ENCODE results near the gene DCLRE1B.

DCLRE1B gene

DNA sequence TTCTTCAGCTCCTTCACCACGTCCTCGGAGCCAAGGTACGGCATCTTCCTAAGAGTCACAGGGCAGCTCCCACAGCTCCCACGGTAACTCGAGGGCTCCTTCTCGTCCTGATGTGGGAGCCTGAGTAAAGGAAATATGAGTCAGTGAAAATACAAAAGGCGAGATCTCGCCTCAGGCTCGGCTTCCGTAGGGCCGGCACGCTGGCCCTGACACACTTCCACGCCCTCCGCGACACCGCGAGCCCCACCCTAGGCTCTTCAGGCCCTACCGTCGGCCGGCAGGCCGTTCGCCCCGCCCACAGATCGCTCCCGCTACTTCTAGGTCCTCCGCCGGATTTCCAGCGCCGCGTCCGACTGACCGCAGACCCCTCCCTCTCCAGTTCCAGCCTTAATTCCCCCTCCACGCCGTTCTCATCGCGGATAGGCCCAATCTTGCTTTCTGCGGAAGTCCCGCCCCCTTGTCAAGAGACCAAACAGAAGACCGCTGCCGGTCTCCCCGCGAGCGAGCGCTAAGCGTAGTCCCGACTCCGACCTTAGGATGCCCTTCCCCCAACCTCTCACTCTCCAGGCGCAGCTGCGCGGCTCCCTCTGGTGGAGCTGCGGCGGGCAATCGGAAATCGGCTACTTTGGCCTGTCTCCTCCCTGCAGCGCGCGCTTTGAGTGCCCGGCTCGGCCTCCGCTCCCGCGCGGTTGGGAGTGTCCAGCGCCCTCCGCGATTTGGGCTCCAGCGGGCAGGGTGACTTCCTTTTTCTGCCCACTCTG is at the start of gene DCLRE1B, which contains the start of gene AP4B1 (continued):
- TF ChIP-seq ZNF645 (tag by site-specific recombination; IDR thresholded peaks at IDR 0.05), result no peak
- TF ChIP-seq ZNF837 (tag by site-specific recombination; IDR thresholded peaks at IDR 0.05), result no peak
- TF ChIP-seq TSHZ1 (tag by site-specific recombination; IDR thresholded peaks at IDR 0.05; ENCODE audit: borderline replicate concordance), result no peak; the same call in 1 of the 2 replicates
- peak; percentile 61; the same call in 1 of the 2 replicates for TF ChIP-seq BCL11A (tag by site-specific recombination; IDR thresholded peaks at IDR 0.05; ENCODE audit: low read depth)
- TF ChIP-seq, protein P1, sequence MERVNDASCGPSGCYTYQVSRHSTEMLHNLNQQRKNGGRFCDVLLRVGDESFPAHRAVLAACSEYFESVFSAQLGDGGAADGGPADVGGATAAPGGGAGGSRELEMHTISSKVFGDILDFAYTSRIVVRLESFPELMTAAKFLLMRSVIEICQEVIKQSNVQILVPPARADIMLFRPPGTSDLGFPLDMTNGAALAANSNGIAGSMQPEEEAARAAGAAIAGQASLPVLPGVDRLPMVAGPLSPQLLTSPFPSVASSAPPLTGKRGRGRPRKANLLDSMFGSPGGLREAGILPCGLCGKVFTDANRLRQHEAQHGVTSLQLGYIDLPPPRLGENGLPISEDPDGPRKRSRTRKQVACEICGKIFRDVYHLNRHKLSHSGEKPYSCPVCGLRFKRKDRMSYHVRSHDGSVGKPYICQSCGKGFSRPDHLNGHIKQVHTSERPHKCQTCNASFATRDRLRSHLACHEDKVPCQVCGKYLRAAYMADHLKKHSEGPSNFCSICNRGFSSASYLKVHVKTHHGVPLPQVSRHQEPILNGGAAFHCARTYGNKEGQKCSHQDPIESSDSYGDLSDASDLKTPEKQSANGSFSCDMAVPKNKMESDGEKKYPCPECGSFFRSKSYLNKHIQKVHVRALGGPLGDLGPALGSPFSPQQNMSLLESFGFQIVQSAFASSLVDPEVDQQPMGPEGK (tag by site-specific recombination; IDR thresholded peaks at IDR 0.05), result peak; percentile 96
- TF ChIP-seq ZNF248 (tag by site-specific recombination; IDR thresholded peaks at IDR 0.05), result no peak
- TF ChIP-seq ZNF404 (tag by site-specific recombination; IDR thresholded peaks at IDR 0.05), result no peak
- TF ChIP-seq ZBTB1 (tag by site-specific recombination; IDR thresholded peaks at IDR 0.05), result peak; percentile 86
- TF ChIP-seq ZNF677 (tag by site-specific recombination; IDR thresholded peaks at IDR 0.05), result no peak
- TF ChIP-seq ZNF37A (tag by site-specific recombination; IDR thresholded peaks at IDR 0.05), result no peak
- TF ChIP-seq EGR2 (tag by site-specific recombination; IDR thresholded peaks at IDR 0.05; ENCODE audit: low read depth), result peak; percentile 21; the same call in 1 of the 2 replicates
- TF ChIP-seq ZNF354C (tag by site-specific recombination; IDR thresholded peaks at IDR 0.05; ENCODE audit: borderline replicate concordance, low read depth), result no peak
- TF ChIP-seq ZNF747 (tag by site-specific recombination; IDR thresholded peaks at IDR 0.05), result no peak
- TF ChIP-seq ZNF518A (tag by site-specific recombination; conservative IDR thresholded peaks at IDR 0.05; ENCODE audit: low read depth), result peak; percentile 68
- peak; percentile 51; the same call in 1 of the 2 replicates for TF ChIP-seq KLF10 (tag by site-specific recombination; IDR thresholded peaks at IDR 0.05)
- no peak for TF ChIP-seq ZNF211 (tag by site-specific recombination; IDR thresholded peaks at IDR 0.05; ENCODE audit: low read depth)
- no peak; the same call in 1 of the 2 replicates for TF ChIP-seq ZFP69B (tag by site-specific recombination; IDR thresholded peaks at IDR 0.05)
- TF ChIP-seq ZNF157 (tag by site-specific recombination; IDR thresholded peaks at IDR 0.05), result no peak
- peak; percentile 96 for TF ChIP-seq ZIC2 (tag by site-specific recombination; IDR thresholded peaks at IDR 0.05)
- TF ChIP-seq ZNF701 (tag by site-specific recombination; IDR thresholded peaks at IDR 0.05), result no peak

Measured in HEK293 (cell line).